AG08395 (cell line): Measurements from ENCODE around the gene NDUFA13.

Experiments used
- DNase-seq: peaks from one replicate; pipeline ENCODE4 v3.0.0; 2012; ENCODE audit warnings: mixed read lengths, low spot score

Gene NDUFA13

GRCh38 chr19:19510432-19510831 lies 5.6 kb upstream of the NDUFA13 start:
- no peak for DNase-seq

GRCh38 chr19:19513682-19514081 lies 2.3 kb upstream of the NDUFA13 start:
- no peak for DNase-seq

GRCh38 chr19:19514215-19514657 lies 1.8 kb upstream of the NDUFA13 start:
- DNase-seq = peak; percentile 61

GRCh38 chr19:19514881-19515641 lies 964 bp upstream of the NDUFA13 start, which contains the start of gene TSSK6:
TSSK6 (minus strand) TSS chr19:19515548; CDS start chr19:19515427, 121 bp downstream.
- DNase-seq = no peak

- DNase-seq = no peak
Observed at GRCh38 chr19:19517235-19517619, 1.2 kb downstream of the NDUFA13 start.

- no peak for DNase-seq
Observed at GRCh38 chr19:19520989-19521388, 5.0 kb downstream of the NDUFA13 start.

- no peak for DNase-seq
Observed at GRCh38 chr19:19523177-19523576, 7.2 kb downstream of the NDUFA13 start.

- DNase-seq = no peak
Observed at GRCh38 chr19:19524053-19524452, 8.0 kb downstream of the NDUFA13 start.

GRCh38 chr19:19525611-19526380 lies 9.8 kb downstream of the NDUFA13 start:
- DNase-seq = no peak

GRCh38 chr19:19526581-19527370 lies 10.8 kb downstream of the NDUFA13 start:
- no peak for DNase-seq

- DNase-seq = no peak
Observed at GRCh38 chr19:19527371-19527656, 11.3 kb downstream of the NDUFA13 start.

GRCh38 chr19:19527674-19528625 lies 11.9 kb downstream of the NDUFA13 start:
- DNase-seq = no peak

- DNase-seq = peak; percentile 78
Observed at GRCh38 chr19:19528721-19529490, 12.9 kb downstream of the NDUFA13 start, which contains the start of gene YJEFN3. YJEFN3 (plus strand) TSS chr19:19528911; CDS start chr19:19528933, 22 bp downstream.

- DNase-seq = no peak
Observed at GRCh38 chr19:19529783-19530422, 13.9 kb downstream of the NDUFA13 start.

- DNase-seq = no peak
Observed at GRCh38 chr19:19530423-19530804, 14.4 kb downstream of the NDUFA13 start.

GRCh38 chr19:19530889-19531288 lies 14.9 kb downstream of the NDUFA13 start:
- DNase-seq = no peak

- DNase-seq = peak; percentile 83
Observed at GRCh38 chr19:19531951-19532805, 16.2 kb downstream of the NDUFA13 start.

GRCh38 chr19:19532806-19533701 lies 17.0 kb downstream of the NDUFA13 start:
- no peak for DNase-seq
